Measurements from ENCODE around the gene SCG3.

Gene SCG3

DNA sequence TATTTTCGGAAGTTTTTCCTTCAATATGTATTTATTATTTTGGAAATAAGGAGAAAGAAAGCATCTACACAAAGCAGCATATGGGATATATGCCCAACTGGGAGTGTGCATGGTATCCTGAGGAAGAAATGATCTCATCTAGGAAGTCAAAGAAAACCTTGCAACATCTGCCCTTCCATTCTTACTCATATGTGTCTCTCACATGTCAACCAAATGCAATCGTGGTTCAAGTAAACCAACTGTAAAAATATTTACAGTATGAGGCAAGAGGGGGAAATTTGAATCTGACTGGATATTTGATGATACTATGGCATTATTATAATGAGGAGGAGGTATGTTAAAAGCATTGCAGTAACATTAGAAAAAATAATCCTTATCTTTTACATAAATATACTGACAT is 3.2 kb upstream of the SCG3 start:
- no peak for DNase-seq (ENCODE audit: low read depth)

DNA sequence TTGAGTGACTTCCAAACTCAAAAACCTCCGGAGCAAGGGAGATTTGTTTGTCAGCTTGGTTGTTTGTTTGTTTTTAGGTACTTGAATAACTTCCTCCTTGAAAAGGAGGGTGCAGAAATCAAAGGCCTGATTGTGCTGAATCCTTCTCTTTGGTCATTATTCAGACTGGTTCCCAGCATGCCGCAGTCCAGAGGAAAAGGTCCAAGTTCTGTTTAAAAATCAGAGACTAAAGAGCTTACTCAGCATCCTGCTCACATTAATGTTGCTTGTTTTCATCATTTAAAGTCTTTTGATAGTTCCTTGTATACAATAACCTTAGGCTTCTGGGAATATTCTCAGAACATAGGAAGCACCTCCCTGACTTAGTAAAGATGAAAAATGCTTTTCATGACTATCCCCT is 982 bp upstream of the SCG3 start:
- no peak for DNase-seq (ENCODE audit: low read depth)

DNA sequence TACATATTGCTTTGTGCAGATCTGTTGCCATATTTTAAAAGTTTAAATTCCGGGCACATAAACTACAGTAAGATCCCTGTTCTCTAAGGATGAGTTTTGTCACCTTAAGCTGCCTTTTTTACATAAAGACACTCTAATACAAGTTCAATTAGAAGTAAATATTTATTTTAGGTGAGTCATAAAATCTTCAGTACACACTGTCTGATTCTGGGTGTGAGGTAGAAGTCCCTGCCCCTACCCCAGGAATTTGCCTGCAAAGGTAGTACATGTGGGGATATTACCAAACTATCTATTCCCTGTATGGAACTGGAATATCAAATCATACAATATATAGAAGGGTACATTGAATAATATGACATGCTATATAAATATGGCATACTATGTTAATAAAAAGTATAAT is 6.3 kb downstream of the SCG3 start:
- no peak for DNase-seq (ENCODE audit: low read depth)

DNA sequence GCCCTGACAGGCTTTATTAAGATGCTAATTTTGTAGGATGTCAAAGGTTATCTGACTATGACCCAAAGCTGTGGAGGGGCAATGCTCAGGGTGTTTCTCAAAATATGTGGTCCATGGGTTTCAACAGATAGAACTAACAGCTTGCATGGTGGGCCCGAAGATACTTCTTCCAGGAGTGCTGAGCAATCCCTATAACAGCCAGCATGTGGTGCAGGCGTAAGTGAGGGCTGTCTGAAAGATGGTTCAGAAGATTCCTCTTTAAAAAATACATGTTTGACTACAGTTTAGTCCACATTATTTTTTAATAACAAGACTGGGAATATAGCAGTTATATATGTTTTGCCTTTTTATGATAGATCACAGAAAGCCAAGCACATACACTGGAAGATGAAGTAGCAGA is 7.6 kb downstream of the SCG3 start:
- DNase-seq (ENCODE audit: low read depth), result no peak

DNA sequence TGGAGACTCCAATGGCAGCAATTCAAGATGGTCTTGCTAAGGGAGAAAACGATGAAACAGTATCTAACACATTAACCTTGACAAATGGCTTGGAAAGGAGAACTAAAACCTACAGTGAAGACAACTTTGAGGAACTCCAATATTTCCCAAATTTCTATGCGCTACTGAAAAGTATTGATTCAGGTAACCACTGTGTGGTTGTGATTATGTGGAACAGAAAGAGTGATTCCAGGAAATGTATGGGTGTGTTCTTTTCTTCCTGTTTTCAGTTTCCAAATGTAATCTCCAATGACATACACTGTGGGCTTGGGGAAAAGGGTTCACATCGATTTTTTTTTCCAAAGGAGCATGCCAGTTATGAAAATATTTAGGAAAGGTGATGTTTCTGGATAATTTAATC is 10.9 kb downstream of the SCG3 start:
- no peak for DNase-seq (ENCODE audit: low read depth)

DNA sequence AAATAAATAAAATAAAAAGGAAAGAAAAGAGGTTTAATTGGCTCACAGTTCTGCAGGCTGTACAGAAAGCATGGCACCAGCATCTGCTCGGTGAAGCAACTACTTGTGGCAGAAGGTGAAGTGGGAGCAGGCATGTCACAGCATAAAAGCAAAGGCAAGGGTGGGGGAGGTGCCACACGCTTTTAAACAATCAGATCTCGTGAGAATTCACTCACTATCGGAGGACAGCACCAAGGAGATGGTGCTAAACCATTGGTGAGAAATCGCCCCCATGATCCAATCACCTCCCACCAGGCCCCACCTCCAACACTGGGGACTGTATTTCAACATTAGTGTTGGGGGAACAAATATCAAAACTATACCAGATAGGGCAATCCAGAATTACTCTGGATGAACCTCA is 15.3 kb downstream of the SCG3 start:
- no peak for DNase-seq (ENCODE audit: low read depth)

DNA sequence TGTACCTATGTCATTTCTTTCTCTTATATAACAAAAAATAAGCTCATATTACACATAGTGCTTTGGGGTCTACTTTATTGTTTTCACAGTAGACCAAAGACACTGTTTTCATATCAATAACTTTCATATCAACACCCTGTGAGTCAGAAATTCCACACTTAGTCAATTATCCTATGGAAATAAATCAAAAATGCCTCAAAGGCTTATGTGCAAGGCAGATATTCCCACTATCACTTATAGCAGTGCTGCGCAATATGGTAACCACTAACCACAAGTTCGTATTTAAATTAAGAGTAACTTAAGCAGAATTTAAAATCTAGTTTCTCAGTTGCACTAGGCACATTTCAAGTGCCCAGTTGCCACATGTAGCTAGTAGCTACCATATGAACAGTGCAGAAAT is 15.9 kb downstream of the SCG3 start:
- DNase-seq (ENCODE audit: low read depth), result no peak

DNA sequence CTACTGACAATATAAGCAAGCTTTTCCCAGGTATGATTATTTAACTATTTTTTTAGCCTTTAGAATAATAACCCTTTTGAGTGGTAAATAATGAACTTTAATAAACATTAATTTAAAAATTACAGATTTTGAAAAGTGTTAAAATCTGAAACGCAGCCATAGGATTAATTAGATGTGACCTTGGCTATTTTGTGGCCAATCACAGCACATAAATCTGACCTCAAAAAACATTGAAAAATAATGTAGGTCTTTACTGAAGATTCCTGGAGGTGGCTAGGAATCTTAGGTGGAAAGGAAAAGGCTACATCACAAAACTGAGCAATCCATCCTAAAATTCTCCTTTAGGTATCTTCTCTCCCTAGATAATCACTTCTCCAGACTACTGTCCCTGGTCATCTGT is 18.1 kb downstream of the SCG3 start:
- DNase-seq (ENCODE audit: low read depth), result no peak

DNA sequence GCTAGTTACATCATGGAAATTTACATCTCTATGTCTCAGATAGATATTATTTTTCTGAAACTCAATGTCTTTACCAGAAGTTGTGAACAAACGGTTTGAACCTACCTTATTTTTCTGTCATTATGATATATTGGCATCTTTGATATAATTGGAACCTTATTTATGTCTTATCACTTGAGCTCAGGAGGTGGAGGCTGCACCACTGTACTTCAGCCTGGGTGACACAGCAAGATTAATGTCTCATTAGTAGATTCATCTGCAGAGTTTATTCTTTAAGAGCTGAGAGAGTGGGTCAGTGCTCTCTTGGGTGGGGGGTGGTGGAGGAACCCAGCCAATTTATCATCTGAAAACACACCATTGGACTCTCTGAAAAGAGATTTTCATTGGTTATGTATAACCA is 21.4 kb downstream of the SCG3 start:
- DNase-seq (ENCODE audit: low read depth), result no peak

DNA sequence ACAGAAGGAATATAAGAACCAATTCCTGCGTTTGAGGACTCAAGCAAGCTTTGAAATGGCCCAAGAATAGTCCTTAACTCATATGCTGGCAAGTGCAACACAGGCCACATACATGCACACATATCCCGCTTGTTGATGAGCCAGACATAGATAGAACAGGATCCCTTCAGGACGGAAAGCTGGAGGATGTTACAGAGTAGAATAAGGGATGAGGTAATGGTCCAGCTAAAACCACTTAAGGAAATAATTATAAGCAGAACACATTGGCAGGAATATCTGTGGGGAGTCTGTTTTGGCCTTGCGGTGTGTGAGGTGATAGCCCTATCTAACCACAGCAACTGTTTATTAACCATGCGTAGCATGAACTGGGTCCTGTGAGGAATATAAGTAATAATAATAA is 25.0 kb downstream of the SCG3 start:
- no peak for DNase-seq (ENCODE audit: low read depth)

DNA sequence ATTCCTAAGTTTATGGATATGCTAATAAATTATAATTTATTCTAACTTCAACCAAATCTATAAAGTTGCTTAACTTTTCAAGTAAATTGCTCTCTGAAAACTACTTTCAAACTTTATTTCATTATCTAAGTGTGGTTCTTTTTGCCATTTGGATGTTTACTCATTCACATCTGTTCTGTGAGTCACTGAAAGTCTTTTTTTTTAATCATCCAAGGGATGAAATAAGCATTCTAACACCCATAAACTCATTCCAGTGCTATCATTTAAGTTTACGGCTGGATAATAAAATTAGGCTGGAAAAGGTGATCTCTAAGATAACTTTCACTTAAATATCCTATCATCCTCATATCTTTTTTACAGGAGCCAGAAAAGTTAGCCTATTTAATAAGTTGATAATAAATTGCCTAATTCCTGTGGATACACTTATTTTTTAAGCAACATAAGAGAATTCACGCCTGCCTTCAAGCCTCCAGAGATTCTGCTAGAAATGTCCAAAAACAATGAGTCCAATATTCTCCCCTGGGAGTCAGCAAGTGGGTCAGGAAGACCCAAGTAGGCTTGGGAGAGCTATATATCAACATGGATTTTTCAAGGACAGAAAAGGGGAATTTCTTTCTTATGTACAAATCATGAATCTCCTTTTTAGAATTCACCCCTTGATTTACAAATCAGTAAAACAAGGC is 25.8 kb downstream of the SCG3 start:
- no peak for DNase-seq (ENCODE audit: low read depth)

DNA sequence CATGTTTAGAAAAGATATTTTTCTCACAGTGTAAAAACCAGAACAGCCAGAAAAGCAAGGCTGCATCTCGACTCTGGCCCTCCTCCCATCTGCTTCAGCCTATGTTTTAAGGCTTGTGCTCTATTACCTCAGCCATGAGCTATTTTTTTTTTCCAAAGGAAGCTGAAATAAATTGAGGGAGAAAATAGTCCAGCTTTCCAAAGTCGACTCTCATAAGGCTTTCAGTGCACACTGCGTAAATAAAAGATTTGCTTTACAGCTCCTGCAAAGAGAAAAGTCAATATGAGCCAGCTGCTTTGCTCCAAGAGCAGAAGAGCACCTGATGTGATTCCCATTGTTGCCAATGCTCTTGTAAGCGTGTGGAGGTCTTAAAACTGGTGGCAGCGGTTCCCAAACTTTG is 26.7 kb downstream of the SCG3 start:
- DNase-seq (ENCODE audit: low read depth), result no peak

DNA sequence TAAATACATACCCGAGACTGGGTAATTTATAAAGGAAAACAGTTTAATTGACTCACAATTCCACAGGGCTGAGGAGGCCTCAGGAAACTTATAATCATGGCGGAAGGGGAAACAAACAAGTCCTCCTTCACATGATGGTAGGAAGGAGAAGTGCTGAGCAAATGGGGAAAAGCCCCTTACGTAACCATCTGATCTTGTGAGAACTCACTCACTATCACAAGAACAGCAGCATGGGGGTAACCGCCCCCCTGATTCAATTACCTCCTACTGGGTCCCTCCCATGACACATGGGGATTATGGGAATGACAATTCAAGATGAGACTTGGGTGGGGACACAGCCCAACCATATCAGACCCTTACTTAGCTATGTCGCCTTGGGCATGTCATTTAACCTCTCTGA is 27.7 kb downstream of the SCG3 start:
- no peak for DNase-seq (ENCODE audit: low read depth)

DNA sequence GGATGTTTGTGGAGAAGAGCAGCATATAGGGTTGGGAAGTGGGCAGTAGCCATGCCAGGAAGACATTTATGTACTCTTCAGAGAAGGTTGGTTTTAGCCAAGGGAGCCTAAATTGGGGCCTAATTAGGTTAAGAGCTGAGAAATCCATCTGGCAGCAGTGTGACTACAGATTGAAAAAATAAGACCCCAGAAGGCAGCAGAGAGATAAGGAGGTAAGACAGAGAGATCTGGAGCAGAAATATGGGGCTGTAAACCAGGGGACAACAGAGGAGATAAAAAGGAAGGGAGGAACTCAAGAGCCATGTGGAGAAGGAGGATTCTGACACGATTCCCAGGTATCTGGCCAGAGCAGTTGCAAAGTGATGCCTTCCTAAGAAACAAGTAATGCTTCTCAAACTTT is 32.9 kb downstream of the SCG3 start:
- DNase-seq (ENCODE audit: low read depth), result no peak

DNA sequence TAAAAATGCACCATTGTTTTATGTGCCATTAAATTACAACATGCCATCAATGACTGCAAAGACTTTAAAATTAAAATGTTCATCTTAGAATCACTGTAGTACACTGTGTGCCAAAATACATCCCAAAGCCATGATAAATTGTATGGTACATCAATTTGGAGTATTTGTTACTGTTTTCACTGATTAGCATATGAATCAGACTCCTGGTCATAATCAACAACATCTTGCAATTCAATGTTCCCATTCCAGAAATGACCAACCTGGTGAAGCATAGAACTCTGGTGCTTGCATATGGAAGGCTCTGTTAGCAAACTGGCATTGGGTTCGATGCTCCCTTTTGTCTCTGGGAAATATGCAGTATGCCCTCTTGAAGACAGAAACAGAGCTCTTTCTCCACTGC is 33.6 kb downstream of the SCG3 start:
- no peak for DNase-seq (ENCODE audit: low read depth)

DNA sequence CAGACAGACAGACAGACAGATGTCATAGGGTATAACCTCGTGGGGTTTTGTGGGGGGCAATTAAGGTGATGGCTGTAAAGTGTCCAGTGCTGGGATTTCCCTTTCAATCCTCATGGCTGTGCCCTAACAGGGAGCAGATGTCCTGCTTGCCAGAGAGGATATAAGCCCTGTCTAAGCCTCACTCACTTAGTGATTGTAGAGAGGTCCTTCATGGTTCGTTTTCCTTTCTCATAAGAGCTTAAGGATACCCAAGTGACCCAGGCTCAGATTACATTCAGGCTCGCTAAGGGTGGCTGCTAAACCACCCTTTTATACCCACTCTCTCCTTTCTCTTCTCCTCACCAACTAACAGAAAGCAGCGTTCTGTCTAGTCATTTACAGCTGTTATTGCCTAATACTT is 36.9 kb downstream of the SCG3 start:
- no peak for DNase-seq (ENCODE audit: low read depth)

DNA sequence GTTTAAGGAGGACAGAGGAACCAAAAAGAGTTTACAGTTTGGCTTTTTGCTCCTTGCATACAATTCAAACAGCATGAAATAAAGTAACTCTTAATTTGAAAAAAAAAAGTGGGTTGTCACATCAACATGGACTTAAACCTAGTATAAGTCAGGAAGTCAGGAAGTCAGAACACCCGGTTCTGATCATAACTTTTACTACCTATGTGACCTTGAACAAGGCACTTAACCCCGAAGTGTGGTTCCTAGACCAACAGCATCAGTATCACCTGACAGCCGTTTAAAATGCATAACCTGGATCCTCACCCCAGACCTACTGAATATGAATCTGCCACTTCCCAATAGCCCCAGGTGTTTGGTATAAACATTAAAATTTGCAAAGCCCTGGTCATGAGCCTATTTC is 37.4 kb downstream of the SCG3 start:
- DNase-seq (ENCODE audit: low read depth), result no peak

DNA sequence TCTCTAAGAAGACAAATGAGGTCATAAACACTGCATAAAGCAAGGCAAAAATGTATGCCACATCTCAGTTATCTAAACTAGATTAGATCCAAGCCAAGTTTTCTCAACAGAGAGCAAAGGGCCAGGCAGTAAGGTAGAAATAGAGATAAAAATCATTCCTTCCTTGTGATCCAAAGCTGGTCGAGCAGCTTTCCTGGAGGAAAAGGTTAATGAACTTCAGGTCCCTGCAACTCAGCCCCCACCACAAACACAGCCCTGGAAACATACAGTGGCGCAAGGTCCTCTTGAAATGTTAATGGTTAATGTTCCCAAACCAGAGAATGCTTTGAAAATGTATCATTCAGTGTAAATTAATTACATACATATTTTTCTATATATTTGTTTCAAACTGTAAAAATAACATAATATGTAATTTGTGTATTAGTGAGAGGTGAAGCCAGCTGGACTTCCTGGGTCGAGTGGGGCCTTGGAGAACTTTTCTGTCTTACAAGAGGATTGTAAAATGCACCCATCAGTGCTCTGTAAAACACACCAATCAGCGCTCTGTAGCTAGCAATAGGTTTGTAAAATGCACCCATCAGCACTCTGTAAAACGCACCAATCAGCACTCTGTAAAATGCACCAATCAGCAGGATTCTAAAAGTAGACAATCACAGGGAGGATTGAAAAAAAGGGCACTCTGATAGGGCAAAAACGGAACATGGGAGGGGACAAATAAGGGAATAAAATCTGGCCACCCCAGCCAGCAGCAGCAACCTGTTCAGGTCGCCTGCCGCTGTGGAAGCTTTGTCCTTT is 39.1 kb downstream of the SCG3 start:
- no peak for DNase-seq (ENCODE audit: low read depth)

DNA sequence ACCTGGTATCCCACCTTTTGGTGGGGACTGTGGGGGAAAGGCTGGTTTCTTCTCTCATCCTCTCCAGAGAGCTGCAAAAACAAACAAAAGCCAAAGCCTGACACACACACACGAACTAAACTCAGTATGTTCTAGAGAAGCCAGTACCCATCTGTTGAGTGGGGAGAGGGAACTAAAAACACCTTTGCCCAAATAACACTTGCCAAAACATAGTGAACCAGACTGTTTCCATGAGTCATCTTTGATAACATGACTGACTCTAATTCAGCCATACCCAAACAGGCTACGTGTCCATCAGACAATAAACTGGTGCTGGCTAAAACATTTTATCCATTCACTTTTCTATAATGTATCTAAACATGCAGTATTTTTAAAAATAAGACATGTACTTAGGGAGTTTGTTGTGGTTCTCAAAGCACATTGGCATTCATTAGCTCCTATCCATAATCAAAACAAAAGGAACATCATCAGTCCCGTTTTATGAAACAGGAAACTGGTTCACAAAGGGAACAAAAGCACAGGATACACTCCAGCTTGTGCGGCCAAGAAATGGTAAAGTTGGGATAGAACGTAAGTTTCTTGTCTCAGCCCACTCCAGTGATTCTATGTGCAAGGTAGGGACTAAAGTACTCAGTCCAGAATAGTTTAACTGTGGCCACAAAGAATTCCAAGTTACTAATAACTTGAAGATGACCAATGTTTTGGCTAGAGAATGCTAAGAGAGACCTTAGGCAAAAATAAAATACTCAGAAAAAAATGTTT is 40.1 kb downstream of the SCG3 start:
- DNase-seq (ENCODE audit: low read depth), result no peak

DNA sequence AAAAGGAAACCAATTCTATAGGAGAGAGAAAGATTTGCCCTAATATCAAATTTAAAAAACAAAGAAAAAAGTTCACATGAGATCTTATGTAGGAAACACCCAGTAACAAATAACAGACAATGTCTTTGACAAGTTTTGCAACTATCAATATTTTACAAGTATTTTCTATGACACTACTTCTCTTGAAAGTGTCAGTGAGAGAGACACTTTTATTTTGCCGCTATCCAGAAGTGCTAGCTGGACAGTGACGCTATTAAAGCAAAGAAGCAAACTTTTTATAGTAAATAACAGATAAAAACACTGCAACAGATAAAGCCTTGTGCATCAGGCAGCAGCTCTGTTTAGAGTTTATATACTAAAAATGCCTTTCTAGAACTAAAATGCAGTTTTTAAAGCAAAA is 42.9 kb downstream of the SCG3 start:
- no peak for DNase-seq (ENCODE audit: low read depth)

DNA sequence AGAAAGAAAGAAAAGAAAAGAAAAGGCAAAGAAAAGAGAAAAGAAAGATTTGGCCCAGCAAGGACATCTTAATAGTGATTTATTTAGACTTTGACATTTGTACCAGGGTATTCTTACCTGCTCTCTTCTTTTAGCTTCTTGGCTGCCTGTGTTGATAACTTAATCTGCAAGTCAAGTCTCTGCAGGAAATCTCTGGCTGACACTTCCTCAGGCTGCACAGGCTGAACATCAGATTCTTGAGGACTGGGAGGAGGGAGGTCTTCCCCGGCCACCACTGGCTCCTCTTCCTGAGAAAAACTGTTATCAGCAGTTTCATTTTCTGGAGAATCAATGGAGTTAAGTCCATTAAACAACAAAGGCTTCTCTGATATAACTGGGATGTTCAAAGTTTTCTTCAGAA is 43.4 kb downstream of the SCG3 start:
- DNase-seq (ENCODE audit: low read depth), result no peak

DNA sequence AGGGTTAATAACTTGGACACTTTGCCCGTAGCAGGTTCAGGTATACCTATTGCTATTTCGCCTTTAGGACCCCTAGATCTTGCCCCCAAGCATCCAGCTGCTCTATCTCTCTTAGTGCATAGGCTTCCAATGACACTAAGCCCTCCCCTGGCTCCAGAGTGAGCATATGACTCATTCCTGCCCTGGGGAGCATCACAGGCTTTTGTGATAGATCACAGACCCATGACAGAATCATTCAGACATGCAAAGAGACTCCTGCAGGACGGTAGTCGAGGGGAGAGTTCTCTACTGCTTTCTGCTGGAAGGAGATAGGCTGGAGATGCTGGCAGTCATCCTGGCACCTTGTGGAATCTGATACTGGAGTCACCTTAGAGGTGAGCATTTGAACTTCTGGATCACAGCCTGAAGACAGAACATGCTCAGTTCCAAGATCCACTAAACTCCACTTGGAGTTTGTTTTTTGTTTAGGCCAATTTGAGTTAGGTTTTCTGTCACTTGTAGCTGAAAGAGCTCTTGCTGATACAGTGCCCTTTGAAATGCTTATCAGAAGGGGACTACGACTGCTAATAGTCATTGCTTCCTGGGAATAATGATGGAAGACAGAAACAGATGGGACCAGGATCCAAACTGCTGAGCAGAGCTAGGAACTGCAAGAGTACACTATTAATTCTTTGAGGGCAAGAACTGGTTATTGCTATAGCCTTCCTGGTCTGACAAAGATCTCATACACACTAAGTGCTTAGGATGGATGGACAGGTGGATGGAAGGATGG is 45.2 kb downstream of the SCG3 start:
- DNase-seq (ENCODE audit: low read depth), result no peak
